PC-9 (cell line): ENCODE measurements around the gene MAST4. TPM values are rescaled to one million over a fixed set of nuclear protein-coding genes. Genes with fewer than 3 reads are reported as not detected.

Source experiments
- BruUV-seq: library from RNA; stranded (reverse); fragments of 400-500 nt; replicated peaks from 2 replicates; lab custom pipeline; 2021; lab: Mats Ljungman, UMichigan
- CTCF ChIA-PET: fragments of 300-600 bp; sonication (Branson Sonifier 250); formaldehyde crosslinking; loops from one replicate; lab custom pipeline; 2022; ENCODE audit warnings: antibody characterized with exemption; lab: Charles Lee
- POLR2A ChIA-PET: fragments of 300-600 bp; sonication (Branson Sonifier 250); formaldehyde crosslinking; loops from one replicate; lab custom pipeline; 2022; ENCODE audit warnings: antibody characterized with exemption; ENCODE audit not compliant: unreplicated experiment; lab: Charles Lee
- DNase-seq, 2 experiments: peaks; one replicate each; pipeline versions ENCODE4 v3.0.0 to v3.0.0-alpha.2; 2015 to 2022; ENCODE audit warnings: mixed read lengths in 1 of 2
- H2AFZ ChIP-seq: fragments of 200-600 bp; sonication (generic); 2 replicates; pipeline ENCODE4 v1.8.1; 2017; ENCODE audit warnings: antibody characterized with exemption
- H3F3A ChIP-seq: fragments of 200-600 bp; sonication (generic); 2 replicates; pipeline ENCODE4 v1.8.1; 2017; ENCODE audit warnings: antibody characterized with exemption, mild to moderate bottlenecking, low read depth; ENCODE audit not compliant: insufficient read depth
- H3K27ac ChIP-seq: fragments of 200-600 bp; sonication (generic); 2 replicates; pipeline ENCODE4 v1.6.1; 2016; ENCODE audit warnings: mixed run types
- H3K27me3 ChIP-seq: fragments of 200-600 bp; sonication (generic); 2 replicates; pipeline ENCODE4 v1.6.1; 2016; ENCODE audit warnings: low read depth, mixed run types; ENCODE audit not compliant: insufficient read depth
- H3K36me3 ChIP-seq: fragments of 200-600 bp; sonication (generic); 2 replicates; pipeline ENCODE4 v1.6.1; 2016; ENCODE audit warnings: low read depth, mixed run types
- H3K4me1 ChIP-seq: fragments of 200-600 bp; sonication (generic); replicated peaks from 2 replicates; pipeline ENCODE4 v1.6.1; 2016; ENCODE audit warnings: mixed run types; ENCODE audit not compliant: insufficient read depth
- H3K4me2 ChIP-seq: fragments of 200-600 bp; sonication (generic); 2 replicates; pipeline ENCODE4 v1.6.1; 2017; ENCODE audit warnings: mixed run types
- H3K4me3 ChIP-seq: fragments of 200-600 bp; sonication (generic); 2 replicates; pipeline ENCODE4 v1.6.1; 2016; ENCODE audit warnings: mixed run types
- H3K79me2 ChIP-seq: fragments of 200-600 bp; sonication (generic); 2 replicates; pipeline ENCODE4 v1.6.1; 2017; ENCODE audit warnings: low read depth, mixed run types
- H3K9me2 ChIP-seq: fragments of 200-600 bp; sonication (generic); 2 replicates; pipeline ENCODE4 v1.8.1; 2017; ENCODE audit warnings: mild to moderate bottlenecking; ENCODE audit not compliant: insufficient read depth
- H3K9me3 ChIP-seq: fragments of 200-600 bp; sonication (generic); 2 replicates; pipeline ENCODE4 v1.8.1; 2016; ENCODE audit warnings: low read depth; ENCODE audit not compliant: insufficient read depth
- H4K20me1 ChIP-seq: fragments of 200-600 bp; sonication (generic); 2 replicates; pipeline ENCODE4 v1.8.1; 2017; ENCODE audit not compliant: insufficient read depth
- EZH2 ChIP-seq: fragments of 200-600 bp; sonication (generic); IDR thresholded peaks from 2 replicates; pipeline ENCODE4 v1.8.0; 2017; ENCODE audit warnings: antibody characterized with exemption, low read depth
- intact Hi-C: fragments of 100-400 bp; cut with micrococcal nuclease; formaldehyde crosslinking; loops from one replicate; pipeline ENCODE4 v1.10.0; 2022; ENCODE audit not compliant: unreplicated experiment
- total RNA-seq: library from RNA; stranded (reverse); gene quantifications from 2 replicates; pipeline ENCODE4 v1.2.3, GENCODE V29; 2021
- TF ChIP-seq, protein P1 (sequence below): fragments of 200-600 bp; sonication (generic); conservative IDR thresholded peaks from 2 replicates; pipeline ENCODE4 v1.6.1; 2017; ENCODE audit warnings: mixed run types, antibody characterized with exemption, mild to moderate bottlenecking, moderate library complexity

The MAST4 gene
- total RNA-seq, 1 experiment from 2014 or later = 19.3 TPM

DNA sequence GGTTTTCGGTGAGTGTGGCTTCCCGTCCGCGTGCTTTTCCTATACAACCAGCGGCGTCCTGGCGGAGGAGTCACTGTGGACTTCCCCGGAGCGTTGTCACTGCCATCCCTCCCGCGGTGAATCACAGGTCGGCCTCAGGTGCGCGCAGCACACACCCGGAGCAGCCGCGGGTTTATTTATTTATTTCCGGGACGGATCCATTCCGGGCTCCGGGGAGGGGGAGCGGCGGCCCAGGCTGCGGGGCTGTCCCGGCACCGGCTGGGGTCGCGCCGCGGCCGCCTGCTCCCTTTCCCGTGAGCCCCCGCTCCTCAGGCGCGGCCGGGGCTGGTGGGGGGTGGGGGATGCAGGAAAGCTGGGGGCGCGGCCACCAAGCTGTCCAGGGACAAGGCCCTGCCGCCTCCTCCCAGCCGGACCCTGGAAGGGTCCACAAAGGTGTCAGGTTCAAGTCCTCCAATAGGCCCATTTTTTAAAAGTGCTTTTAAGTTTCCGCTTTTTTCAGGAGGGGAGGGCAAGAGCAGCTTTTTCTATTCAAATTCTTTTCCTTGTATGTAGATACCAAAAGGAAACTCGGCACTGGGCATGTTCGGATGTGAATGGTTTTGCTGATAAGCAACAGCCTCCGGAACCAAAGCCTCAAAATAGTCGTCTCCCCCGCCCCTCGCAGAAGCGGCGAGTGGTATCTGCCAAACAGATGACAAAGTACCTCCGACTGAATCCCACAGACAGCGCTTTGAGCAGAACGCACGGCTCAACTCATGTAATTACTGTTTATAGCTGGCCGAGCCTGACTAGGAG is 407.9 kb downstream of the MAST4 start:
- Histone ChIP-seq H3K36me3 (peaks cover 4% of the 10 kb centered on the region; the same call in 1 of the 2 replicates), H4K20me1 (peaks cover 5% of the 10 kb centered on the region; the same call in 1 of the 2 replicates), H3K27ac (peak overlapping the region; percentile 93), H3K4me1 (peaks cover 66% of the 10 kb centered on the region), H3K27me3 (no peaks in the 10 kb centered on the region), H2AFZ (peak overlapping the region; percentile 77), H3K9me2 (no peaks in the 10 kb centered on the region), H3K4me3 (peak overlapping the region; percentile 85), H3K9me3 (no peaks in the 10 kb centered on the region), H3K79me2 (peaks cover 49% of the 10 kb centered on the region), H3F3A (peaks cover 30% of the 10 kb centered on the region), H3K4me2 (peak overlapping the region; percentile 96)
- ChIA-PET POLR2A (interaction anchor here (0.6 to 0.7 kb wide), 4 partner anchors 15 to 129 kb away, joined by 4 to 12 read pairs (median 6); no protein-coding TSS in a partner anchor), CTCF (no interaction called here)
- peak; percentile 89 to 92 for DNase-seq
- no TSS peak for BruUV-seq
- TF ChIP-seq EZH2 = no peak
- TF ChIP-seq, protein P1, sequence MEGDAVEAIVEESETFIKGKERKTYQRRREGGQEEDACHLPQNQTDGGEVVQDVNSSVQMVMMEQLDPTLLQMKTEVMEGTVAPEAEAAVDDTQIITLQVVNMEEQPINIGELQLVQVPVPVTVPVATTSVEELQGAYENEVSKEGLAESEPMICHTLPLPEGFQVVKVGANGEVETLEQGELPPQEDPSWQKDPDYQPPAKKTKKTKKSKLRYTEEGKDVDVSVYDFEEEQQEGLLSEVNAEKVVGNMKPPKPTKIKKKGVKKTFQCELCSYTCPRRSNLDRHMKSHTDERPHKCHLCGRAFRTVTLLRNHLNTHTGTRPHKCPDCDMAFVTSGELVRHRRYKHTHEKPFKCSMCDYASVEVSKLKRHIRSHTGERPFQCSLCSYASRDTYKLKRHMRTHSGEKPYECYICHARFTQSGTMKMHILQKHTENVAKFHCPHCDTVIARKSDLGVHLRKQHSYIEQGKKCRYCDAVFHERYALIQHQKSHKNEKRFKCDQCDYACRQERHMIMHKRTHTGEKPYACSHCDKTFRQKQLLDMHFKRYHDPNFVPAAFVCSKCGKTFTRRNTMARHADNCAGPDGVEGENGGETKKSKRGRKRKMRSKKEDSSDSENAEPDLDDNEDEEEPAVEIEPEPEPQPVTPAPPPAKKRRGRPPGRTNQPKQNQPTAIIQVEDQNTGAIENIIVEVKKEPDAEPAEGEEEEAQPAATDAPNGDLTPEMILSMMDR = no peak
- intact Hi-C loops = loop anchor here (1.0 to 5.0 kb wide), 3 partner anchors 177 to 203 kb away; no protein-coding TSS in a partner anchor

DNA sequence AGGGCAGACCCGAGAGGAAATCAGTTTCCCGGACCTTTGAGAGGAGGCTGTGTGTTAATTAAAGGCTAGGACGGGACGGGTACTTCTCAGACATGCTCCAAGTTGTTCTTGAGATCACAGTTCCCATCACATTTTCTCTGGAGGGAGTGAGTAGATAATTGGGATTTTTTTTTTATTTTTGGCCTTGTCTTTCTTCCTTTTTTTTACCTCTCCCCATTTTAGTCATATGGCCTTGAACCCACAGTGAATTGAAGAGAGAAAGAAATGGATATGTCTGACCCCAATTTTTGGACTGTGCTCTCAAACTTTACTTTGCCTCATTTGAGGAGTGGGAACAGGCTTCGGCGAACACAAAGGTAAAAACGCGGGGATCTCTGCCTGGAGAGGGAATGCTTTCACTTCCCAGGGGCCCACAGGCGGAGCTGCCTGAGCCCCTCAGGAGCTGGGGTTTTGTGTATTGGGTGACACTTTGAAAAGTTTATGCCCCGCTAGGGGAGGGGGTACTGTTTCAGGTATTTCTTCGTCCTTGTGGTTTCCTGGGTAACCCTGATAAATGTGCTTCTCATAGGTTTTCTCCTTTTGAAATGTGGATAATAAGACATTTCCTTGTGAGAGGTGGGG is 408.6 kb downstream of the MAST4 start:
- H4K20me1 ChIP-seq = peaks cover 5% of the 10 kb centered on the region; the same call in 1 of the 2 replicates
- H3F3A ChIP-seq = peaks cover 37% of the 10 kb centered on the region
- H3K4me2 ChIP-seq = peak overlapping the region; percentile 96
- no peaks in the 10 kb centered on the region for H3K9me3 ChIP-seq
- peaks cover 56% of the 10 kb centered on the region for H3K79me2 ChIP-seq
- peaks cover 6% of the 10 kb centered on the region; the same call in 1 of the 2 replicates for H3K36me3 ChIP-seq
- POLR2A ChIA-PET = interaction anchor here (0.6 to 0.7 kb wide), 5 partner anchors 9 to 130 kb away, joined by 4 to 12 read pairs (median 5); no protein-coding TSS in a partner anchor
- intact Hi-C loops = loop anchor here (1.0 to 5.0 kb wide), 3 partner anchors 178 to 202 kb away; no protein-coding TSS in a partner anchor
- DNase-seq = no peak
- peak overlapping the region; percentile 77 for H2AFZ ChIP-seq
- H3K4me3 ChIP-seq = peak overlapping the region; percentile 85
- no peaks in the 10 kb centered on the region for H3K27me3 ChIP-seq
- H3K9me2 ChIP-seq = no peaks in the 10 kb centered on the region
- BruUV-seq = TSS peak; percentile 73
- peak overlapping the region; percentile 93 for H3K27ac ChIP-seq
- no peak for TF ChIP-seq EZH2
- TF ChIP-seq, protein P1 = no peak
- CTCF ChIA-PET = interaction anchor here (0.6 kb wide), 1 partner anchor 235 kb away, joined by 8 read pairs; no protein-coding TSS in a partner anchor
- peaks cover 73% of the 10 kb centered on the region for H3K4me1 ChIP-seq
